ENCODE results near the gene STX3. TPM values are rescaled to one million over a fixed set of nuclear protein-coding genes. Genes with fewer than 3 reads are reported as not detected.
"Not testable (repeated sequence)": the region's sequence is repeated elsewhere in the genome, so short reads cannot be mapped to it uniquely, and the experiment has no call there.

The STX3 gene
- total RNA-seq, 4 donors from 2014 or later: 11.3 to 31.2 (median 24.9) TPM

GRCh38 chr11:59815754-59816153, 60.6 kb downstream of the STX3 start:
- Histone ChIP-seq H3K4me3 (no peak overlapping the region), H3K4me1 (peaks cover 0 to 5% (median 0%) of the 10 kb centered on the region in 4 donors), H3K27me3 (peaks cover 0 to 7% of the 10 kb centered on the region in 2 donors), H3K27ac (no peak overlapping the region), H3K9me3 (no peaks in the 10 kb centered on the region), H3K36me3 (no peaks in the 10 kb centered on the region)
- no peak for DNase-seq (ENCODE audit: low spot score in 2 of 2)
- WGBS, 2 donors: 77 to 89% methylated on average over 1 of the region's 1 CpG
- TF ChIP-seq POLR2A (IDR thresholded peaks at IDR 0.05): no peak

DNA sequence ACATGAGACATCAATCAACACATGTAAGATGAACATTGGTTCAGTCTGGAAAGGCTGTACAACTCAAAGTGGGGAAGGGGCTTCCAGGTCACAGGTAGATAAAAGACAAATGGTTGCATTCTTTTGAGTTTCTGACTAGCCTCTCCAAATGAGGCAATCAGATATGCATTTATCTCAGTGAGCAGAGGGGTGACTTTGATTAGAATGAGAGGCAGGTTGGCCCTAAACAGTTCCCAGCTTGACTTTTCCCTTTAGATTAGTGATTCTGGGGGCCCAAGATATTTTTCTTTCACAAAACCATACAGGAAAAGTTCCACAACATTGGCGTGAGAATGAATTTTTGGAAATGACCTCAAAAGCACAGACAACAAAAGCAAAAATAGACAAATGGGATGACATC, 61.3 kb downstream of the STX3 start:
- not testable (repeated sequence) for H3K27me3 ChIP-seq; H3K36me3 ChIP-seq; H3K4me3 ChIP-seq; H3K9me3 ChIP-seq; H3K4me1 ChIP-seq; DNase-seq (ENCODE audit: low spot score in 2 of 2); H3K27ac ChIP-seq
- 73 to 91% methylated on average over 1 of the region's 1 CpG for WGBS, 2 donors

- no peak for DNase-seq (ENCODE audit: low spot score in 2 of 2)
- Histone ChIP-seq H3K36me3 (no peaks in the 10 kb centered on the region), H3K27ac (no peak overlapping the region), H3K9me3 (no peaks in the 10 kb centered on the region), H3K27me3 (peaks cover 0 to 7% of the 10 kb centered on the region in 2 donors), H3K4me3 (no peak overlapping the region), H3K4me1 (peaks cover 0 to 8% (median 3%) of the 10 kb centered on the region in 4 donors)
- no peak for TF ChIP-seq EP300 (IDR thresholded peaks at IDR 0.05)
- TF ChIP-seq POLR2A (IDR thresholded peaks at IDR 0.05): no peak
- no peak for TF ChIP-seq CTCF (IDR thresholded peaks at IDR 0.05)
- 70 to 77% methylated on average over 4 of the region's 4 CpGs for WGBS, 2 donors
These were observed 63.4 kb downstream of the STX3 start for GRCh38 chr11:59818572-59818971.

- DNase-seq (ENCODE audit: low spot score in 2 of 2): peak in 1 of 2 donors; percentile 41
- no peaks in the 10 kb centered on the region for H3K9me3 ChIP-seq
- H3K27me3 ChIP-seq: no peaks in the 10 kb centered on the region
- no peak overlapping the region for H3K27ac ChIP-seq
- H3K4me3 ChIP-seq: no peak overlapping the region
- H3K4me1 ChIP-seq: peaks cover 0 to 8% (median 3%) of the 10 kb centered on the region in 4 donors
- TF ChIP-seq CTCF (IDR thresholded peaks at IDR 0.05) (peak; percentile 34 to 67 (median 54)), POLR2A (IDR thresholded peaks at IDR 0.05) (no peak)
- WGBS, 2 donors: 8 to 10% methylated on average over 9 of the region's 9 CpGs
- H3K36me3 ChIP-seq: no peaks in the 10 kb centered on the region
These were observed 67.9 kb downstream of the STX3 start for GRCh38 chr11:59822989-59823566.

- WGBS, 2 donors: 79 to 81% methylated on average over 3 of the region's 3 CpGs
- no peaks in the 10 kb centered on the region for H3K9me3 ChIP-seq
- H3K36me3 ChIP-seq: no peaks in the 10 kb centered on the region
These were observed 74.2 kb downstream of the STX3 start for GRCh38 chr11:59829358-59829757.

DNA sequence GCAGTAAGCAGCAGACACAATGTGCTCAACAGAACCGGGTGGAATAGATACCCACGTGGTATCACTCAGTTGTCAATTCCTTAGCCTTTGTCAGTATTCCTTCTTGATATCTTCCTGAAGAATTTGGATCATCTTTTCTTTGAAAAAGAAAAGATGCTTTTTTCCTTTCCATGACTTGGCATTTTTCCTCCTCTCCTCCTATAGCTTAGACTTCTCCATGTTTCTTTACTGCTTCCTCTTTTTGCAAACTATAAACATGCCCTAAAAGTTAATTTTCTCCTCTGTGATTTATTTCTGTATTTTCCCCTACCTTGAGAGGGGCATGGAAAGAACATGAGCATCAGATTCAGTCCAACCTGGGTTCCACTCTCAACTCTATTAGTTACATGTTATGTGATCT, 78.4 kb downstream of the STX3 start:
- H3K4me3 ChIP-seq: no peak overlapping the region
- TF ChIP-seq EP300 (IDR thresholded peaks at IDR 0.05) (no peak), CTCF (IDR thresholded peaks at IDR 0.05) (no peak), POLR2A (IDR thresholded peaks at IDR 0.05) (no peak)
- no peaks in the 10 kb centered on the region for H3K4me1 ChIP-seq
- H3K27ac ChIP-seq: no peak overlapping the region
- no peaks in the 10 kb centered on the region for H3K9me3 ChIP-seq
- WGBS, 2 donors: 87 to 90% methylated on average over 2 of the region's 2 CpGs
- no peaks in the 10 kb centered on the region for H3K27me3 ChIP-seq
- H3K36me3 ChIP-seq: no peaks in the 10 kb centered on the region
- DNase-seq (ENCODE audit: low spot score in 2 of 2): no peak

More at GRCh38 chr11:59829358-59829757, 74.2 kb downstream of the STX3 start:
- no peaks in the 10 kb centered on the region for H3K4me1 ChIP-seq
- H3K4me3 ChIP-seq: no peak overlapping the region
- no peak for DNase-seq (ENCODE audit: low spot score in 2 of 2)
- TF ChIP-seq EP300 (IDR thresholded peaks at IDR 0.05) (no peak), POLR2A (IDR thresholded peaks at IDR 0.05) (no peak), CTCF (IDR thresholded peaks at IDR 0.05) (no peak)
- no peak overlapping the region for H3K27ac ChIP-seq
- no peaks in the 10 kb centered on the region for H3K27me3 ChIP-seq

All from tibial nerve (tissue), 4 donors.